NCI-H187 (cell line): Measurements from ENCODE around the gene CADPS2.

ENCODE experiments used
- DNase-seq, 2 experiments: peaks; one replicate each; lab custom pipeline; 2025; lab: John Stamatoyannopoulos, UW

CADPS2 gene

GRCh38 chr7:122448893-122449589 is 437.2 kb downstream of the CADPS2 start:
- DNase-seq = no peak

- DNase-seq = no peak
Observed at GRCh38 chr7:122442929-122443328, 443.3 kb downstream of the CADPS2 start.

DNA sequence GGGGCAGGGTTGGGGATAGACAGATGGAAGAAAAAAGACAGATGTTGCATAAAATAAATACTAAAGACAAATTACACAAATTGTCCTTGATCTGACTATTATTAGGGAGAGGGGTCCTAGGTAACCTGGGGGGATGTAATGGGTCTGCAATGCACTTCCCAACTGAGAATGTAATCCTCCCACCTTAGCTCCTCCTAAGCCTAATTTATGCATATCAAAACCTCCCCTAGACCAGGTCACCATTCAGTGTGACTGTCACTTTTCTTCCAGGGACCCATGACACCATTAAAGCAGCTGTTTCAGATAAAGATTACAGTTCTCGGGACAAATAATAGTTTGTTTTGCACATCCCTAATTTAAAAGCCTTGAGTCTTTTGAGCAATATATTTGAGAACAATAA is 447.8 kb downstream of the CADPS2 start:
- DNase-seq = no peak

DNA sequence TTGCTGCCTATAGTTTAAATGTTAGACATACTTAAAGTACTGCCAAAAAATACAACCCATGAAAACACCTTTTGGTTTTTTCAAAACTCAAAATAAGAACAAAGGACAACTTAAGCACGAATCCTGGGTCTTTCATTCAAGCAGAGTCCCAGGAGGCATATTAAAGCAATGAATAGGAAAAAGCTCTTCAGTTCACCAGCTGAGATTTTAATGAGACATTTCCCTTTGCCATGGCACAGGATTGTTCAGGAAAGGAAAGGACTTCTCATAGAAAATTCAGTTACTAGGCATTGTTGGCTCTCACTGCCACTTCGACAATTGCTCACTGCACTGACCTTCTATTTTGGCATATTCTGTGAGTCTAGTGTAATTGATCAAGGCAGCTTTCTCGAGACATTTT is 448.3 kb downstream of the CADPS2 start:
- peak; percentile 15 to 54 for DNase-seq

DNA sequence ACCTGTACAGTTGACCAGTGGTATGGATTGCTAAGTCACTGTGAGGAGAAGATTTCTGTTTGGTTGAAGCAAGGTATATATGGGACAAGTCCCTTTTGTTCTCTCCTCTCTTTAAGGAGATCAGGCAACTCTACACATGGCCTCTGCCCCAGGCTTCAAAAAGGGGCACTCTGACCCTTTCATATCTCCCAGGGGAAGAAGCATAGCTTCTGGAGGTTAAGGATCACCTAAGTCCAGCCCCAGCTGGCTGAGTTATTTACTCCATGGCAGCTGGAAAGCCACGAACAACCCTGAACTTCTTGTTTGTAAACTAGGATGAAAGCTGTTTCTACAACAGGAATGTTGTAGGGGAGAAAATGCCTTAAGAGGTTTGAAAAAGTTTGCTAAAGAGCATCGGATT is 452.5 kb downstream of the CADPS2 start:
- no peak for DNase-seq

DNA sequence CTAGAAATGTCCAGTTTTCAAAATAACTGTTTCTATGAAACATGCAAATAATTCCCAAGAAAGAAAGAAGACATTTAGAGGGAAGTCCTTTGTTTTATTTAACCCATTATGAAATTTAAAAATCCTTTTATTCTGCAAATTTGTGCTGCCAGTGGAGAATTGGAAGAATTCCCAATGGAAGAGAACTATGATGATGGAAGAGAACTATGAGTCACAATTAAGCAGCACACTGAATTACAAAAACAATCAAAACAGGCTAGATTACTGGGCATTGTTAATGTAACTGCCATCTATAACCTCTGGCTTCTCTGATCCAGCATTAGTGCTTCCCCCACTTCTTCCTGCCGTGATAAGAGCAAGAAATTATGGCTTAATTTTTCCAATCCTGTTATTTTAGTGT is 455.6 kb downstream of the CADPS2 start:
- no peak for DNase-seq

DNA sequence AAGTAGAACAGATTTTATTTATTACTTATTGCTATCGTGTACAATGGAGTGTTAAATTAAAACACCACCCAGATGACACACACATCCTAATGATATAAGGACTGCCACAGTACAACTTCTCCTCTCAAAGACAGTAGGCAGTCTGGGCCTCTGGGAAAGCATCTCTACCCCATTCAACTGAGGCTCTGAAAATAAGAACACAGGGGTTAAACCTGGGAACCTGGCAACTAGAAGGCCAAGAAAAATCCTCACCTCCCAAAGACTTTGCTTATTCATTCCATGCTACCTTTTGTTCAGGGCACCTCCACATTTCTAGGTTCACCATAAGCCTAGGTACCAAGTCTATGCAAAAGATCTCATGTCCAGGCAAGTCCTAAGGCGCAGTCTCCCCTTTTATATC is 456.3 kb downstream of the CADPS2 start:
- DNase-seq = no peak

DNA sequence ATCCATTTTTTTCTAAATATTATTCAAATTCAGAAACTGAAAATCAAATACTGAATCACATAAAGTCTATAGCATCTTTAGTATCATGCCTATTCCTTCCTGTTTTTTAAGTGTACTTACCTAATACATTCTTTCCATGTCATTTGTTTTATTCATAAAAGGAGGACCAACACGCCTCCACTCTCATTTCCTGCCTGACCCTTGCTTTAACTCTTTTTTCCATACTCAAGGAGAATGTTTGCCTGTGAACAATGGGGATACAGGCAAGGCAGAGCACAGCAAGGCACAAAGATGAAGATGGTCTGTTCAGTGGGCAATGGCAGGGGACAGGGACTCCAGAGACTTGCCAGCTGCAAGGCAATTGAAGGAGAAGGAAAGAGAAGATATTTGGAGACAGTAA is 460.5 kb downstream of the CADPS2 start:
- DNase-seq = no peak

- no peak for DNase-seq
Observed at GRCh38 chr7:122423591-122423990, 462.7 kb downstream of the CADPS2 start.

- DNase-seq = no peak
Observed at GRCh38 chr7:122416336-122416735, 469.9 kb downstream of the CADPS2 start.

DNA sequence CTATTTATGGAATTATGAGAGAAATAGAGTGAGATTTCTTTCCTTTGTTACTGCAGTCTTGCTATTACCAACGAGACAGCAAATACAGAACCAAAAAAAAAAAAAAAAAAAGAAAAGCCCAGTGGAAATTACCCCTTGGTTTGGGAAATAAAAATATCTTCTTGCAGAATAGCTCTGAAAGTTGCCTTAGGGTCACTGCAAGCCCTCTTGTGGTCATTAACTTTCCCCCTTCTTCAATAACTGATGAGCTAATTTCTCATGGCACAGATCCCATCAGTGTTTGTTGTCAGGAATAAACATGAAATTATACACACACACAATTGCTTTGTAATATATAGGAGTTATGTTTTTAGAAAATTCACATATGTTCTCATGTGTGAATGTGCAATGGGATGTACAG is 470.8 kb downstream of the CADPS2 start:
- DNase-seq = no peak

GRCh38 chr7:122413339-122413738 is 472.9 kb downstream of the CADPS2 start:
- peak; percentile 53 to 73 for DNase-seq

GRCh38 chr7:122412883-122413282 is 473.4 kb downstream of the CADPS2 start:
- DNase-seq = no peak

GRCh38 chr7:122412441-122412840 is 473.8 kb downstream of the CADPS2 start:
- no peak for DNase-seq

GRCh38 chr7:122407195-122407594 is 479.1 kb downstream of the CADPS2 start:
- no peak for DNase-seq

- no peak for DNase-seq
Observed at GRCh38 chr7:122403113-122403512, 483.1 kb downstream of the CADPS2 start.

- no peak for DNase-seq
Observed at GRCh38 chr7:122402235-122402634, 484.0 kb downstream of the CADPS2 start.

DNA sequence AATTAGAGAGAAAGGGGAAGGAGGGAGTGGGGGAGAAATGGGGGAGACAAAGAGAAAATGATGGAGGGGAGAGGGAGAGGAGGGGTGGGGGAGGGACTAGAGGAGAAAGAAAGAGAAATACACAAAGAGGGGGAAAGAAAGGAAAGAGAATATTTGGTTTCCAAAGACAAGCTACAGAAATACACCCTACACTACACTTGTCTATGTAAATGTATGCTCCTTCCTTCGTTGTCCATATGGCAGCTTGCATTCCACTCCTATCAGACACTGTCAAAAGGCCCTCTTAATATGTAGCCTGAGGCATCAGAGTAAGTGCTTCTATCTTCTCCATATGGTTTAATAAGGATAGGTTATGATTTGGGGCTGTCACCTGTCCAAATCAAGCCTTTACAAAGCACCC is 488.9 kb downstream of the CADPS2 start:
- DNase-seq = no peak

DNA sequence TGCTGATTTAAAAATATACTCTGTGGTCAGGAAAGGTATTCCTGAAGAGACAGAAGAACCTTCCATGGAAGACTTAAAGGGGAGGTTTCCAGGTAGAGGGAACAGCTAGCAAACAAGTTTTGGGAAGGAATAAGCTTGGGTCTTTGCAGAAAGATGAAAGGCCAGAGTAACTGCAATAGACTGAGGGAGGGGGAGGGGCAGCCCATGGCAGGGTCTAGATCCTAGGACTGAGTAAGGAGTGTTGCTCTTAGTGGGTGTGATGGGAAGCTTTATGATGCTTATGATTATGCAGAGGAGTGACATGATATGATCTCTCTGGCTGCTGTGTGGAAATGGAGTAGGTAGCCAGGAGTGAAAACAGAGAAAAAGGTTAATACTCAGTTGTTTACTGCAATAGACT is 491.7 kb downstream of the CADPS2 start:
- DNase-seq = no peak

DNA sequence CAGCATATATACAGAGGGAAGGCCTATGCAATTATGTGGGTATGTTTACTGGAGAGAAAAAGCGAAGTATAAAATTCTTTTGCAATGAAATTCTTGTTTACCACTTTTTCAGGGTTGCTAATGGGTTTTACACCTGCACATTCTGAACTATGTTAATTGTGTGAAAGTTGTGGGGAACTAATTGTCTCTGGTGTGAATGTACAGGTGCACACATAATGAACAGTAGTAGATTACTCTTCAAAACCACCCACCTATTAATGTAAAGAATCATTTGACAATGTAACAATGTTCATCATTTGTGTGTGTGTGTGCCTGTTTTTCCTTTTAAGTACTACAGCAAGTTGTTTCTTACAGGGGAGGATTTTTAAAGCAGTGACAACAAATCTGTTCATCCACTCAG is 501.7 kb downstream of the CADPS2 start:
- DNase-seq = no peak

GRCh38 chr7:122383934-122384333 is 502.3 kb downstream of the CADPS2 start:
- DNase-seq = peak in 1 of 2 experiments; percentile 34

GRCh38 chr7:122380992-122381391 is 505.3 kb downstream of the CADPS2 start:
- peak in 1 of 2 experiments; percentile 8 for DNase-seq

DNA sequence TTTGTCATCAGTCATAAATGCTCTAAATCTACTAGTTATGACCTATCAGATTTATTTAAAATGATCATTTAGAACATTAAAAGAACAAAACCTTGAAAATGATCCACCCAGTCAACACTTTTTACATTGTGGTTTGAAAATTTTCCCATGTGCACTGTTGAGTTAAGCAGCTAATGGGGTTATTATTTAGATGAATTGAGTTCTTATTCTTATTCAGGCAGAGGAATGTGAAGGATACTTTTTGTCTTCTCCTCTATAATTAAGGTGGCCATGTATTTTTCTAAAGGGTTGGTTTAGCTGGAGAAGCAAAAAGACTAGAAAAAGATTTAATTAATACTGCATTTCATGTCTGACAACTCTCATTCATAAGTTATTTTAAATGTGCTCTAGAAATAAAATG is 506.8 kb downstream of the CADPS2 start:
- DNase-seq = no peak

DNA sequence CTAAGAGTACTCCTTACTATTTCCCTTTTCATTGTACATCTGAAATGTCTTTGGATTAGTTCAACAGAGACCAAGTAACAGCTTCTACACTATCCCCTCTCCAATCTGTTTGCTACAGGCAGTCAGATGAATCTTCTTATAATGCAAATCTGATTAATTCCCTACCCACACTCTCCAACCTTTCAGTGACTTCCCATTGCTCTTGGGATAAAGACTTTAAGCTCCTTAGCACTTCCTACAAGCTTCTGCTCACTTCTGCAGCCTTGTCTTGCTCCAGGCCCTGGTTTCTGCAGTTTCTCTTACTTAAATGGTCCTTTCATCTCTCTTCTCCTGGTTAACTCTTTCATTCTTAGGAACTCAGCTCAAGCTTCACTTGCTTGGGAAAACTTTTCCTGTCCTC is 516.5 kb downstream of the CADPS2 start:
- DNase-seq = no peak
